Measurements from ENCODE around the gene WDR45B. TPM values are rescaled to one million over a fixed set of nuclear protein-coding genes. Genes with fewer than 3 reads are reported as not detected.
A peak's percentile ranks its signal among the peaks of the same experiment; 100 is the strongest.

The WDR45B gene
- total RNA-seq, 4 donors from 2014 or later = 68.8 to 90.0 (median 77.2) TPM

- DNase-seq = no peak
- H3K4me3 ChIP-seq = no peak overlapping the region
- H3K36me3 ChIP-seq = no peaks in the 10 kb centered on the region
- no peaks in the 10 kb centered on the region for H3K27me3 ChIP-seq
- no peak for TF ChIP-seq POLR2A (IDR thresholded peaks at IDR 0.05)
- TF ChIP-seq CTCF (IDR thresholded peaks at IDR 0.05) = no peak
- no peak overlapping the region for H3K27ac ChIP-seq
- H3K9me3 ChIP-seq = no peaks in the 10 kb centered on the region
- H3K4me1 ChIP-seq = peaks cover 0 to 38% (median 10%) of the 10 kb centered on the region in 4 donors
These were observed 2.5 kb upstream of the WDR45B start for GRCh38 chr17:82650723-82651122.

- Histone ChIP-seq H3K4me1 (peaks cover 0 to 37% (median 10%) of the 10 kb centered on the region in 4 donors), H3K9me3 (no peaks in the 10 kb centered on the region), H3K27ac (no peak overlapping the region), H3K36me3 (no peaks in the 10 kb centered on the region), H3K4me3 (no peak overlapping the region), H3K27me3 (no peaks in the 10 kb centered on the region)
- TF ChIP-seq POLR2A (IDR thresholded peaks at IDR 0.05) (no peak), CTCF (IDR thresholded peaks at IDR 0.05) (no peak)
- no peak for DNase-seq
These were observed 1.4 kb upstream of the WDR45B start for GRCh38 chr17:82649501-82650261.

GRCh38 chr17:82648742-82649331 lies 593 bp upstream of the WDR45B start:
- H3K27ac ChIP-seq = peak overlapping the region; percentile 43 to 100 (median 76)
- H3K4me3 ChIP-seq = peak overlapping the region; percentile 30 to 50 (median 43)
- no peak for TF ChIP-seq POLR2A (IDR thresholded peaks at IDR 0.05)
- no peak for TF ChIP-seq CTCF (IDR thresholded peaks at IDR 0.05)
- peaks cover 0 to 30% (median 10%) of the 10 kb centered on the region in 4 donors for H3K4me1 ChIP-seq
- no peaks in the 10 kb centered on the region for H3K27me3 ChIP-seq
- peaks cover 0 to 8% (median 0%) of the 10 kb centered on the region in 3 donors for H3K36me3 ChIP-seq
- DNase-seq = peak in 1 of 3 donors; percentile 73
- H3K9me3 ChIP-seq = no peaks in the 10 kb centered on the region

- Histone ChIP-seq H3K36me3 (peaks cover 0 to 20% (median 0%) of the 10 kb centered on the region in 3 donors), H3K27me3 (no peaks in the 10 kb centered on the region), H3K4me3 (peak overlapping the region; percentile 74 to 100 (median 95)), H3K4me1 (peaks cover 0 to 25% (median 10%) of the 10 kb centered on the region in 4 donors), H3K9me3 (no peaks in the 10 kb centered on the region), H3K27ac (peak overlapping the region; percentile 92 to 100 (median 100))
- TF ChIP-seq CTCF (IDR thresholded peaks at IDR 0.05) (peak in 2 of 6 experiments; percentile 12 to 28), POLR2A (IDR thresholded peaks at IDR 0.05) (no peak)
- peak in 2 of 3 donors; percentile 63 to 71 for DNase-seq
These were observed 565 bp downstream of the WDR45B start for GRCh38 chr17:82647593-82648164.

- H3K27ac ChIP-seq = no peak overlapping the region
- H3K9me3 ChIP-seq = no peaks in the 10 kb centered on the region
- no peak for DNase-seq
- H3K36me3 ChIP-seq = peaks cover 0 to 41% (median 0%) of the 10 kb centered on the region in 3 donors
- no peaks in the 10 kb centered on the region for H3K27me3 ChIP-seq
- H3K4me3 ChIP-seq = no peak overlapping the region
- H3K4me1 ChIP-seq = peaks cover 0 to 25% (median 10%) of the 10 kb centered on the region in 4 donors
- TF ChIP-seq POLR2A (IDR thresholded peaks at IDR 0.05) = no peak
- TF ChIP-seq CTCF (IDR thresholded peaks at IDR 0.05) = no peak
These were observed 2.7 kb downstream of the WDR45B start for GRCh38 chr17:82645516-82645915.

Data from Peyer's patch (tissue), 4 donors.